HG03139 (cell line): ENCODE data around the gene ANO10.

Experiments
- ATAC-seq: cut with Tn5 transposase; IDR thresholded peaks from one replicate; pipeline ENCODE4 v1.9.1; 2021; ENCODE audit not compliant: unreplicated experiment

ANO10 gene

DNA sequence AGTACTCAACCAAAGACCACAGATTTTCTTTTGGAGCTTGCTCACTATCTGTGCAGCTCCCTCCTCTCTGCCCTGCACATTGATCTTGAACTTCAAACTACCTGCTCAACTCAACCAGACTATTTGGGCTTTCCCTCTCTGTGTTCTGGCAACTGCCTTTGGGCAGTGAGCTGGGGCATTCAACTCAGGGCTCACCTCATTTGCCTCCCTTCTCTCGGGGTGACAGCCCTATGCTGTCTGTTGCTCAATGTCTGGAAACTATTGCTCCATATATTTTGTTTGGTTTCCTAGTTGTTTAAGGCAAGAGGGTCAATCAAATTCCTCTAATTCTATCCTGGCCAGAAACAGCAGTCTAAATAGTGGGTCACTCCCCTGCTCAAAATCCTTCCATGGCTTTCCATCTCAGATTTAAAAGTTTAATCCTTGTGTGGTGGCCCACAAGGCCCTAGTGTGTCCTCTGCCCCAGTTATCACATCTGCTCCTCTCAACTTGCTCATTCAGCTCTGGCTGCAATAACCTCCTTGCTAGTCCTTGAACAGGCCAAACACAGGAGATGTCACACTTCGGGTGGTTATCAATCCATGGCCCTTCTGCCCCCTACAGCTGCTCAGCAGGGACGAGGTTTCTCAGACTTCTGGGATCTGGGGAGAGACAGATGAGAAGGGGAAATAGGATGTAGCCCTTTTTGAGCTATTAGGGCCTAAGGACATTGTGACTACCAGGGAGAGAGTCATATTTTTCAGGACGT, 267.7 kb downstream of the ANO10 start:
- ATAC-seq, result no peak

DNA sequence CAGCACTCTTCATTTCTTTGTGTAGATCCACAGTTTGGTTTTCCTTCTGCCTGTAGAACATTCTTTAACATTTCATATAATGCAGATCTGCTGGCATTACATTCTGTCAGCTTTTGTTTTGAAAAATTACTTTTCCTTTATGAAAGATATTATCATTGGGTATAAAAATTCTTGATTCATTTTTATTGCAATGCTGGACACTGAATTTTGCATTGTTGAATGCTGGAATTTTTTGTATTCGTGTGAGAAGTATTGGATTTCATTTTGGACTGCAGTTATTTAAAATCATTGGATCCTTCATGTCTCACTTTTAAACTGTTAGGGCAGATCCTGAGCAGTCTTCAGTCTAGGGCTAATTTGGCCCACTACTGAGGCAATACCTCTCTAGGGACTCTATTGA, 268.4 kb downstream of the ANO10 start:
- ATAC-seq, result no peak

DNA sequence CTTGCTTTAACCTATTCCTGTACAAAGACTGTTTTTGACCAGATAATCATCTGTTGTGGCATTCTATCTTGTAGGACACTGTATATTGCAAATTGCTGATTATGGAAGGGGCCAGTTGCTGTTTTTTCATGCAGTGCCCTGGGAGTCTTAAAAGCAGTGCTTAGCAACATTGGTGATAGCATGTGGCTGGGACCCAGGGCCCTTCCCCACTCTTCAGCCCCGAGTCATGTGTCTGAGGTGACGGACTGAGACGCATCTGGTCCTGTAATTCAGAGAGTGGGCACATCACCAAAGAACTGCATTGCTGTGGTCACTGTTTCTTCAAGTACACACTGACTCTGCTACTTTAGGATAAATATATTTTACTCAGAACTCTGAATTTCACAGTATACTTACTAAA, 272.1 kb downstream of the ANO10 start:
- no peak for ATAC-seq

DNA sequence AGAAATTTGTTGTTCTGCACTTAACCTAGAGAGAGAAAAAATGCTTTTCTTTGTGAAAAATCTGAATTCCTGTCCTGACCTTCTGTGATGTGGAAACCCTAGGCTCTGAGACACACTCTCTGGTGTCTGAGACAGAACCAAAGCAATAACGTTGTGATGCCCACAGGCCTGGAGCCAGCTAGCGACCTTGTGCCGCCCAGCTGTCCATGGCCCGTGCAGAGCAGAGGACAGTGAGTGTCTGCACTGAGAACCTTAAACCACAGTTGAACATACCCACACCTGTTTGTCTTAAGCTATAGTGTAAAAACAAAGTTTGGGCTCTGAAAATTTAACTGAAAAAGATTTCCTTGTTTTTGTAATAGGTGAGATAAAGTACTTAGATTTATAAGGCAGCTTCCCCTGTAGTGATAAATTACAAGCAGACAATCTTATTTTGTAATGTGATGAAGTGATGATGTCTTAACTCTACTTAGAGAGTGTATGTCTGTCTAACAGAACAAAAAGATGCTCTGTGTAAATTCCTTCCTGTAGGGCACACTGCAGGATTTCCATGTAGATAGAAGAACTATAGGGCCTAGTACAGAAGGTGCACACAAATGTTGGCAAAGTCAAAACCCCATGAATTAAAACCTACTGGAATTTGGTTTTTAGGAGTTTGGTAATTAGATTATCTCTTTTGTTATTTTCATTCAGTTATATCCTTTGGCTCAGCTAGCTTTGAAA, 272.8 kb downstream of the ANO10 start:
- no peak for ATAC-seq

DNA sequence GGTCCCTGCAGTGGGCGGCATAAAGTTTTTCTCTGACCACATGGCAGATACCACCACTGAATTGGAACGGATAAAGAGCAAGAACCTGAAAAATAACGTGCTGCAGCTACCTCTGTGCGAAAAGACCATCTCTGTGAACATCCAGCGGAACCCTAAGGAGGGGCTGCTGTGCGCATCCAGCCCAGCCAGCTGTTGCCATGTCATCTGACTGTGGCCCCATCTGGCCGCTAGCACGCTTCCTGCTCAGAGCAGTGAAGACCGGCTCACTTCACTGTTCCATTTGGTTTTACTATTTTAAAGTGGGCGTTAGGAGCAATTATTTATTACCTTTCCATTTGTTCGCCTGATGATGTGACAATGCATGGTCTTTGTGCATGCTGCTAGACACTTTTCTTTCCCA, 273.5 kb downstream of the ANO10 start:
- no peak for ATAC-seq

DNA sequence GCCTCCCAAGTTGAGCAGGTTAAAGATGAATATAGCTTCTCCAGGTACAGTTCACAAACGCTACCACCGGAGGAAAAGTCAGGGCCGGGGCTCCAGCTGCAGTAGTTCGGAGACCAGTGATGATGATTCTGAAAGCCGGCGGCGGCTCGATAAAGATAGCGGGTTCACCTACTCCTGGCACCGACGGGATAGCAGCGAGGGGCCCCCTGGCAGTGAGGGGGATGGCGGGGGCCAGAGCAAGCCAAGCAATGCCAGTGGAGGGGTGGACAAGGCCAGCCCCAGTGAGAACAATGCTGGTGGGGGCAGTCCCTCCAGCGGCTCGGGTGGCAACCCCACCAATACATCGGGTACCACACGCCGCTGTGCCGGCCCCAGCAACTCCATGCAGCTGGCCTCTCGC, 274.0 kb downstream of the ANO10 start:
- no peak for ATAC-seq

DNA sequence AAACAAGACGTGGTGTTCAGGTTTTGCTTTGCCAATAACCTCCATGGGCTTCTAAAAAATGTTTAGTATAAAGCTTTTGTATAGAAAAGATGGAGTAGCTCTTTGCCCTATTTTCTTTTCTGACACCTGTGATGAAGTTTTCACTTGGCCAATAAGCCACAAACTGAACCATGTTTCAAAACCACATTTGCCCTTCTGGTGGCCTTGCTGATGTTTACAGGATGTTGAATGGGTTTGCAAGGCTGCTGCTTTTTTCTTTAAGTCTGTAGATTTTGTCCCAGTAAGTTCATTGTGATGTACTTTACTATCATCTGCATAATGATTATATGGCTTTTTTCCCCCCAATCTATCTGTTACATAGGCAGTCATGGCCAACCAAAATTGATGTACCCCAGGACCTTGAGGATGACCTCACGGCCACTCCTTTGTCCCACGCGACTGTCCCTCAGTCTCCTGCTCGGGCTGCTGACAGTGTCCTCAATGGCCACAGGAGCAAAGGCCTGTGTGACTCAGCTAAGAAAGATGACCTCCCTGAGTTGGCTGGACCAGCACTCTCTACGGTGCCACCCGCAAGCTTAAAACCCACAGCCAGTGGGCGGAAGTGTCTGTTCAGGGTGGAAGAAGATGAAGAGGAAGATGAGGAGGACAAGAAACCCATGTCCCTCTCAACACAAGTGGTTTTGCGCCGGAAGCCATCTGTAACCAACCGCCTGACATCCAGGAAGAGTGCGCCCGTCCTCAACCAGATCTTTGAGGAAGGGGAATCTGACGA, 274.6 kb downstream of the ANO10 start:
- ATAC-seq, result no peak

DNA sequence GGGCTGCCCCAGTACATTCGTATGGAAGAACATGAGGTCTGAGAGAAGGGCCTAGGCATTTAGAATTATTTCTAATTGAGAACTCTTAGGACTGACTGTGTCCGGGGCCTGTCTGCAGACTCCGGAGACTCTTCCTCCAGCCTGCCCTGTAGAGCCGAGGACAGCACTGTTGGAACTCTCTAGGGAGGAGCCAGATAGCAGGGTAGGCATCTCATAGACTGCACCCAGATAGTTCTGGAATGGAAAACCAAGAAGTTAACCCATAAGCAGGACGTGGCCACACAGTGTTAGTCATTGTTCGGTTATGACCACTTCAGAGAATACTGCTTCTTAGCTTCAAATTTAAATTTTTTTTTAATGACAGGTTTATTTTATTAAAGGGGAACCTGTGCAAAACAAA, 275.9 kb downstream of the ANO10 start:
- ATAC-seq, result no peak

DNA sequence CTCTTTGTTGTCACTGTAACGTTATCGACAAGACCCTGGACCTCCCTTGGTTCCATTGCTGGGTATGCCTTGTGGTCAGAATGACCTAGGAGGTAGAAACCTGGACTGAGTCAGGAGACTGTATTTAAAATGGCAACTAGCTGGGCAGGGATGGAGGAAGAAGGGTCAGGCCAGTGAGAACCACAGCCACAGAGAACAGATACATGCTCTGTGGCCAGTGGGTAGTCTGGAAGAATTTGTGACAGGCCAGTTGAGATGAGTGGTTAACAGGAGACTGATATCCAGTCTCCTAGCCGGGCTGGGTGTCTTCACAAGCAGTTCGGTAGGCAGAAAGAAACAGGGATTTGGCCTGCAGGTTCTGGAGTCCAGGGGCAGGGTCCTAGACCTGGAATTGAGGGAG, 276.6 kb downstream of the ANO10 start:
- no peak for ATAC-seq

DNA sequence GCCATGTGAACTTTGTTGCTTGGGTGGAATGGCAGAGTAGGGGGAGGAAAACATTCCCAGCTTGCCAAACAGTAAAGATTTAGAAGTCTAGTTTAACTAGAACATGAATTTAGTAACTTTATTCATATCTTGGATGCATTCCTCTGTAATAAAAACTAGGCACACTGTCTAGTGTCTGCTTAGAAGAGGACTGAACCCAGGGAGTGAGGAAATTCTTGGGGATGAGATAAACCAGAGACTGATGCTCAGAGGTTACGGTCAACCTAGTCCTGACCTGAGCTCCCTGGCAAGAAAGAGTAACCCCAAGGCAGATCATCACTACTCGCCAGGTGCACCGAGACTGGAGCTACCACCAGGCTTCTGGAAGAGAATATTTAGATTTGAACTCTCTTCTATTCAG, 277.3 kb downstream of the ANO10 start:
- ATAC-seq, result no peak

DNA sequence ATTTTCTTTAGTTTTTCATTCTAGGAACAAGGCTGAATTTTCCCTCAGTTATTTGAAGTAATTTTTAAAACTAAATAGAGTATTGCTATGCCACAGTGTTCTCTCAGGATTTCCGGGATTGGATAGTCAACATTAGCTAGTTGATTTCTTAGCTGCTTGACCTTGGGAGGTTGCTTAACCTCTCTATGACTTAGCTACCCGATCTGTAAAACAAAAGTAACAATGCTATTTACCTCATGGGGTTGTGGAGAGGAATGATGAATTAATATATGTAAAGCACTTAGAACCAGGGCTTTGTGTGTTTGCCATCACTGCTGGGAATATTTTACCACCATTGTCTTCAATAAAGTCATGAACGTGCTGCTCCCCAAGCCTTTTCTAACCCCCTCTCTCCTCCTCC, 278.0 kb downstream of the ANO10 start:
- no peak for ATAC-seq

DNA sequence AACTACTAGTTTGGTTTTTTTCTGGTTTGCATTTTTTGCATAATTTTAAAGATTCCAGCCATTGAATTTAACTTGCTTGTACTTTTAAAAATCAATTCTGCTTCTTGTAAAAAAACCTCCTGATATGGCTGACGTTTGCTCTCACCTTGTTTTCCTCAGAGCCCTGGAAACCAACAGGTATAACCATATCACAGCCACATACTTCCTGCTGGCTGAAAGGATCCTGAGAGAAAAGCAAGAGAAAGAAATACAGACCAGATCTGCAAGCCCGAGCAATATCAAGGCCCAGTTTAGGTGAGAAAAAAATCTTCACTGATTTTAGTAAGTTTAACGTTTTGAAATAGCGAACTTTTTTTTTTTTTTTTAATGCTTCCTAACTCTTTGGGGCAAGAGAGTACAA, 278.6 kb downstream of the ANO10 start:
- no peak for ATAC-seq

DNA sequence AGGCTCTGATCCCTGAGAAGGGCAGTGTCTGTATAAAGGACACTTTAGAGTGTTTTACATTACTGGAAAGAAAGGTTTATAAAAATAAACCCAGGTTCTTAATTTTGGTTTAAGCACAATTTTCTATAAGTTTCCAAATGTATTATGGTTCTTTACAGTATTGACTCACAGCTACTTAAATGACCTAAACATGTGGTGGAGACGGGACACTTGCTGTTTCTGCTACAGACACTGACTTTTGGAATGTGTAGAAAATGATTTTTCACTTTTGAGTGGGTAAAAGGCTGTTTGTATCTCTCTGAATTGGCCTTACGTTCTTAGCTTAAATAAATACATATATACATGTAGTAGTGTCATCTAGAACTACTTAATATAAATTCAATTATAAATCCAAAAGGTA, 280.0 kb downstream of the ANO10 start:
- no peak for ATAC-seq

DNA sequence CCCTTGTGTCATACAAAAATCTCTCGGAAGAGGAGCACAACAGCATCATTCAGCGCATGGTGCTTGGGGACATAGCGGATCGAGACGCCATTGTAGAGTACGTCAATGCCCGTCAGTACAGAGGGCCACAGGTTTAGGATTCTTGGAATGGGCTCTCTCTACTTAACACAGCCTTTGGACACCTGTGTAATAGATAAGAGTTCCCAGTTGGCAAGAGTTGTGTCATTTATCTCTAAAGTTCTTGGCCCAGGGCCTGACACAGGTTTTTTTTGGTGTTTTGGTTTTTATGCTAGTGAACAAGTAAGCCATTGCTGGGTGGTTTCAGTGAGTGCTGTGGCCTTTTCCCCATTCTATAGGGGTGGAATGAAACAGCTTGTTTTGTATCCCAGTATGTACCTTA, 281.4 kb downstream of the ANO10 start:
- no peak for ATAC-seq

DNA sequence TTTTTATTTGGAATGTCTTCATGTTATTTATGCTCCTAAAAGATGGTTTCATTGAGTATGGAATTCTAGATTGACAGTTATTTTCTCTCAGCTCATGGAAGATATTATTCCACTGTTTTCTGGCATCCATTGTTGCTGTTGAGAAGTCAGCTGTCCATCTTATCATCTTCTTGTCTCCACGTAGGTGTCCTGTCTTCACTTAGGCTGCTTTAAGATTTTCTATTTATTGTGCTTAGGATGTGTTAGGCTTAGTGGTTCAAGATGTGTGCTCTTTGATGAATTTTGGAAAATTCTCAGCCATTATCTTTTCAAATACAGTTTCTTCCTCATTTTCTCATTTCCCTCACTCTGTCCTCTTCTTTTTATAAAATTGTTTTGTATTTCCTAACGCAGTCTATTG, 283.5 kb downstream of the ANO10 start:
- ATAC-seq, result no peak

DNA sequence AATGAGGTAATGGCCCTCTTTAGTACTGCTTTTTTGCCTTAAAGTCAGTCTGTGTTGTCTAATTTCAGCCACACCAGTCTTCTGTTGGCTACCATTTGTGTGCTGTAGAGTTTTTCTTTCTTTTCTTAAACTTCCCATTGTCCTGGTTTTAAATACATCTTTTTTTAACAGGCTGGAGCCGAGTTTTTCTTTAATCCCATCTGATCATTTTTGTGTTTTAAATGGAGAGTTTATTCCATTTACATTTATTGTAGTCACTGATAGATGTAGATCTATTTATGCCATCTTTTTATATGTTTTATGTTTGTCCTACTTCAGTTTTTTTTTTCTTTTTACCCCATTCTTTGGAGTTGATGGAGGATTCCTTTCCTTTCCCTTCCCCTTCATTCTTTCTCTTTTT, 286.0 kb downstream of the ANO10 start:
- no peak for ATAC-seq

DNA sequence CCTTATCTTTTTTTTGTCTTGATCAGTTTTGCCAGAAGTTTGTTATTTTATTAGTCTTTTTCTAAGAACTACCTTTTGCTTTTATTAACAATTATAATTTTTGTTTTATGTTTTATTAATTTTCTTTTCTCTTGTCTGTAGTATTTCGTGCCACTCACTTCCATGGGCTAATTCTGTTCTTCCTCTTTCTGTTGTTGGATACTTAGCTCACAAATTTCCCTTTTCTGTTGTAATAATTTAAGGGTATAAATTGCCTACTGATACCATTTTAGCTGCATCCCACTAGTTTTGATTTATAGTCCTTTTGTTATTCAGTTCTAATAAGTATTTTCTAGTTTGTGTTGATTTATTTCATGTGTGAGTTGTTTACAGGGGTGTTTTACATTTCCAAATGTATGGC, 286.8 kb downstream of the ANO10 start:
- ATAC-seq, result no peak

DNA sequence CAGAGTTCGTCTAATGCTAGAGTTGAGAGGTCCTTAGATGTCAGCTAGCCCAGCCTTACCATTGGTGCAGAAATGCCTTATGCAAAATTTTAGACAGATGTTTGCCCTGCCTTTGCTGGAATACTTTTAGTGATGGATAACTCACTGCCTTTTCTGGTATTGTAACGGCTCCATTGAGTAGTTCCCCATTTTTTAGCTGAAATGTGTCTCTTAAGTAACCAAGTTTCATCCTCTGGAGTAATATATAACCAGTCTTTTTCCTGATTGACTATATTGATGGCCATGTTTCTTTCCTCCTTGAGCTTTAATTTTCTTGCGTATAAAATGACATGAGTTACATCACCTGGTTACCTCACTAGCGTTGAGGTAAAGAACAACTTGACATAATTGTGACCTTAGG, 290.4 kb downstream of the ANO10 start:
- no peak for ATAC-seq

DNA sequence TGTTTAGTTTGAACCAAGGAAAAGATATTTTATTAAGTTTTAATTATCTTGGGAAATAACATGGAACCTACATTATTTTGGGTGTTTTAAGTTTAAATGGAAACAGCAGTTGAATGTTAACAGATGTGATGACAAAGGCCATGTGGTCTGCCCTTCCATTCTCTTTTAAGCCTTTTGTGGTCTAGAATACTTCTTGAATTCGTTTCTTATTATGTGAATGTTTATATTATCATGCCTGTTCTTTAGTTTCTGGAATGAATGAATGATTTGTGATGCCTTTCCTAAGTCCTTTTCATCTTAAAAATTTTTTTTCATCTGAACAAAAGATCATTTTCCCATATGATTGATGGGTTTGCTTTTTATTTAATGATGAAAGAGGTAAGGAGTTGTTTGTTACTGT, 290.8 kb downstream of the ANO10 start:
- ATAC-seq, result no peak

DNA sequence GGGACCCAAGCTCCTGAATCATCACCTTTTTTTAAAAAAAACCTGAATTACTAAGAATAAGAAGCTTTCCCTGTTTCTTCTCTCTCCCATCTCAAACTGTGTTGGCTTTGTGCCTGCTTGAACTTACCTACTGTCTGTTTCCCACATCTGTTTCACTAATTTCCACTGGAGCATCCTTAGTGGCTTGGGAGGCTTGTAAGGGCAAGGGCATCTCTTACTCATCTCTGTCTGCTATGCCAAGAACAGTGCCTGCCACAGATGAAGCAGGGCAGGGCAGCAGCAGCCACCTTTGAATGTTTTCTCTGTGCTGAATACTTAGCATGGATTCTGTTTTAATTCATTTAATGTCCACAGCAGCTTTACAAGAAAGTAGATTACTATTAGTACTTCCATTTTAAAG, 293.2 kb downstream of the ANO10 start:
- ATAC-seq, result no peak

DNA sequence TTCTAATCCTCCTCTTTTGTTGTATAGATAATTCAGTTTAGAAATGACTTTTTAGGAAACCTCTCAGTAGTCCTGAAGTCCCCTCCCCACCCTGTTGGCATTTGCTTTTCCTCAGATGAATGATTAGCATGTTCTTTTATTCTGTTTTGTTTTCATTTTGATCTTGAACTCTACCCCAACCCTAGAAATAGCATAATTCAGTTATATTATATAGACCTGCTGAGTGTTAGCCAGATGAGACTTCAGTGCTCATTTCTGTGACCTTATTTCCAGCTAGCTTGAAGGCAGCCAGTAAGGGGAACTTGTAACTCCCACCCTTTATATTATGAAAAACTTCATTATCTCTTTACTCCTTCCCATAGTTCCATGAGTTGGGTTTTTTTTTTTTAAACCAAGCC, 294.2 kb downstream of the ANO10 start:
- ATAC-seq, result no peak
